Transverse colon (tissue), 4 donors: ENCODE data around the gene KIAA1217.

Experiments used
- EP300 ChIP-seq: sonication (generic); formaldehyde crosslinking; IDR thresholded peaks from one replicate; pipeline ENCODE4 v1.6.1; 2017; ENCODE audit warnings: antibody characterized with exemption, low read depth
- POLR2A ChIP-seq: fragments of 450-650 bp; IDR thresholded peaks from one replicate; pipeline ENCODE4 v1.6.1; 2016; ENCODE audit warnings: antibody characterized with exemption, mild to moderate bottlenecking, moderate library complexity
- POLR2AphosphoS5 ChIP-seq, 3 donors: sonication (generic); formaldehyde crosslinking; IDR thresholded peaks; one replicate each; pipeline ENCODE4 v1.6.1; 2016; ENCODE audit warnings: antibody characterized with exemption in 3 of 3
- TF ChIP-seq, protein P1 (sequence below), 5 experiments: fragments of 200-600 bp in 3 of 5; fragments of 450-650 bp in 2 of 5; sonication (generic) in 3 of 5; IDR thresholded peaks; 1 replicate in 2 of 5; 2 replicates in 3 of 5; pipeline ENCODE4 v1.5.1; 2016 to 2017; ENCODE audit warnings: antibody characterized with exemption in 5 of 5, inconsistent platforms in 3 of 5, mild to moderate bottlenecking in 2 of 5, moderate library complexity in 1 of 5

DNA sequence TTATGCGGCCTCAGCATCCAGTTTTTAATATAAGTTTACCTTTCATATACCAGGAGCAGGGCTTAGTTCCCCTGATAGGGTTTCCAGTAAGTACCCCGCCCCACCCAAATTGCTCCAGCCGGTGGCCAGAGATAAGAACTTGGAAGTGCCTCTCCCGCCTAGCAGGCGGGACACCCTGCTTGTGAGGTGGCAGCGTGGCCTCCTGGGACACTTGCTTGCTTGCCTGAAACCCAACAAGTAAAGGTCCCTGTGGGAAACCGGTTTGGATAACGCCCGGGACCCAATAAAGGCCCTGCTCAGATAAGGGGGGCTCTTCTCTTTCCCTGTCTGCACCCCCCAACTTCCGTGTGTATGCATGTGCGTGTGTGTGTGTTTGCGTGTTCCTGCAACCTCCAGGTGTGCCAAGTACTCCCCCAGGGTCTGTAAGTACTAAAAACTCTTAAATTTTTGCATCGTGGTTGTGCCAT is 360.4 kb downstream of the KIAA1217 start:
- TF ChIP-seq POLR2A (no peak), POLR2AphosphoS5 (IDR thresholded peaks at IDR 0.05) (no peak), EP300 (no peak)
- TF ChIP-seq, protein P1, sequence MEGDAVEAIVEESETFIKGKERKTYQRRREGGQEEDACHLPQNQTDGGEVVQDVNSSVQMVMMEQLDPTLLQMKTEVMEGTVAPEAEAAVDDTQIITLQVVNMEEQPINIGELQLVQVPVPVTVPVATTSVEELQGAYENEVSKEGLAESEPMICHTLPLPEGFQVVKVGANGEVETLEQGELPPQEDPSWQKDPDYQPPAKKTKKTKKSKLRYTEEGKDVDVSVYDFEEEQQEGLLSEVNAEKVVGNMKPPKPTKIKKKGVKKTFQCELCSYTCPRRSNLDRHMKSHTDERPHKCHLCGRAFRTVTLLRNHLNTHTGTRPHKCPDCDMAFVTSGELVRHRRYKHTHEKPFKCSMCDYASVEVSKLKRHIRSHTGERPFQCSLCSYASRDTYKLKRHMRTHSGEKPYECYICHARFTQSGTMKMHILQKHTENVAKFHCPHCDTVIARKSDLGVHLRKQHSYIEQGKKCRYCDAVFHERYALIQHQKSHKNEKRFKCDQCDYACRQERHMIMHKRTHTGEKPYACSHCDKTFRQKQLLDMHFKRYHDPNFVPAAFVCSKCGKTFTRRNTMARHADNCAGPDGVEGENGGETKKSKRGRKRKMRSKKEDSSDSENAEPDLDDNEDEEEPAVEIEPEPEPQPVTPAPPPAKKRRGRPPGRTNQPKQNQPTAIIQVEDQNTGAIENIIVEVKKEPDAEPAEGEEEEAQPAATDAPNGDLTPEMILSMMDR (IDR thresholded peaks at IDR 0.05) = no peak
